ENCODE measurements around the gene FXYD7. TPM values are rescaled to one million over a fixed set of nuclear protein-coding genes. Genes with fewer than 3 reads are reported as not detected.

Gene FXYD7
- total and polyA plus RNA-seq, 9 of the 15 experiments (the other 6 are each of a cell fraction or from before 2014, with no cell fraction given) = 0.10 to 0.80 (median 0.31) TPM; not detected in 3

DNA sequence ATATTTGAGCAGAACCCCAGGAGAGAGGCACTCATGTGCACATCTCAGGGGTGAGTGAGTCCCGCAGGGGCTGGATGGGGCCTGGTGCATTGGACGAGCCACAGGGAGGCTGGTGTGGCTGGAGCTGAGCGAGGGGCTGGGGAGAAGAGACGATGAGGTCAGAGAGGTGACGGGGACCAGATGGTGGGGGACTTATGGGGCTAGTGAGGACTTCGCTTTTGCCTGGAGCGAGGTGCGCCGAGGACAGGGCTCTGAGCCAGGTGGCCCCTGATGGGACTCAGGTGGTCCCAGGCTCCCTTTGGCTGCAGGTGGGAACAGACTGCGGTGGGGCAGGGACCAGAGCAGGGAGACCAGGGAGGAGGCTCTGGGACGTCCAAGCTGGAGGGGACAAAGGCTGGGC lies 34.3 kb upstream of the FXYD7 start (continued):
- TF ChIP-seq CXXC5 (CRISPR knock-in tag; IDR thresholded peaks at IDR 0.05) (no peak), CEBPB (tag; IDR thresholded peaks at IDR 0.05) (no peak)

DNA sequence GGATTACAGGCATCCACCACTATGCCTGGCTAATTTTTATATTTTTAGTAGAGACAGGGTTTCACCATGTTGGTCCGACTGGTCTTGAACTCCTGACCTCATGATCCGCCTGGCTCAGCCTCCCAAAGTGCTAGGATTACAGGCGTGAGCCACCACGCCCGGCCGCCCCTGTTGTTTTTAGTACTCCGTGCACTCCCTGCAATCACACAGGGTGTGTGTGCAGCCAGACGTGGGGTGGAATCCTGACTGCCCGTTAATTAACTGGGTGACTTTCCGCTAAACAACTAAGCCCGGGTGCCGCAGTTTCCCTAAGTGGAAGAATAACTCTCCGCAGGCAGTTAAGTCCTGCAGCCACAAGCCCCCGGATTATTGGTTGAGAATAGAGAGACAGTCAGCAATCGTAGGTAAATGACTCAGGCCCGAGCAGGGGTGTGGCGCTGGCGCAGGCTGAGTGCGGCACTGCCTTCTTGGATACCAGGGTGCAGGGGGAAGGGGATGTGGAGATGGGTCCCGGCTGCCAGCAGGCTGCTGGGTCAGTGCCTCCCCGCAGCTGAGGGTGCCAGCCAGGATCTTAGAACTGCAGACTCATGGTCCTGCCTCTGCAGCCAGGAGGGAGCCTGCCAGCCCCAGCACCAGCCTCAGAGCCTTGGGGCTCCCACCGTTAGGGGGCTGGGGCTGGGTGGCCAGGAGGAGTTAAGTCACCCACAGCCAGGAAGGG lies 33.5 kb upstream of the FXYD7 start:
- Histone ChIP-seq H3K9me1 (ENCODE audit: control insufficient read depth, insufficient read depth, low read length) (no peaks in the 10 kb centered on the region), H3K9ac (ENCODE audit: insufficient read depth in 1 of 2, low read depth in 2 of 2, low read length in 2 of 2) (0 out of 4 replicates have a peak overlapping the region, but pooled peaks of 1 of the 2 experiments have one; percentile 28), H3K4me2 (ENCODE audit: insufficient read depth, low read length) (no peak overlapping the region), H3K4me1 (replicated peaks in 1 of 2; ENCODE audit: control insufficient read depth in 2 of 2, insufficient read depth in 2 of 2, low read length in 2 of 2) (peaks cover 22 to 40% of the 10 kb centered on the region in 2 experiments), H3K79me2 (ENCODE audit: control insufficient read depth, insufficient read depth, low read length) (no peaks in the 10 kb centered on the region), H3K27me3 (ENCODE audit: control insufficient read depth in 2 of 2, insufficient read depth in 2 of 2, low read length in 2 of 2) (no peaks in the 10 kb centered on the region), H3K36me3 (ENCODE audit: control insufficient read depth, insufficient read depth, low read length) (no peaks in the 10 kb centered on the region), H3K27ac (ENCODE audit: extremely low read depth, low read depth, low read length) (no peak overlapping the region), H2AFZ (ENCODE audit: low read depth, low read length) (peak overlapping the region; percentile 53; the same call in 1 of the 2 replicates), H3K9me3 (replicated peaks; ENCODE audit: control insufficient read depth, insufficient read depth, low read depth, low read length) (peaks cover 7% of the 10 kb centered on the region), H4K20me1 (replicated peaks; ENCODE audit: control insufficient read depth, insufficient read depth, low read length) (no peaks in the 10 kb centered on the region), H3K4me3 (no peak overlapping the region)
- WGBS (ENCODE audit: insufficient coverage, low coverage, missing lambda C conversion rate) = 62% methylated on average over 18 of the region's 22 CpGs
- ATAC-seq (no peak), FAIRE-seq (no peak), DNase-seq (ENCODE audit: extremely low read depth in 1 of 4, low spot score in 3 of 4) (no peak)
- intact Hi-C loops (cut with micrococcal nuclease) = no loop called here
- CTCF ChIA-PET (ENCODE audit: low intra/inter-chr PET ratio) = no interaction called here
- in situ Hi-C loops (cut with MboI) = no loop called here
- POLR2A ChIA-PET = no interaction called here
- BruUV-seq (replicated peaks) = no TSS peak
- TF ChIP-seq MEIS2 (IDR thresholded peaks at IDR 0.05; ENCODE audit: partially characterized antibody) (no peak), NCOA1 (IDR thresholded peaks at IDR 0.05; ENCODE audit: low read depth) (no peak)
- TF ChIP-seq, protein P1, sequence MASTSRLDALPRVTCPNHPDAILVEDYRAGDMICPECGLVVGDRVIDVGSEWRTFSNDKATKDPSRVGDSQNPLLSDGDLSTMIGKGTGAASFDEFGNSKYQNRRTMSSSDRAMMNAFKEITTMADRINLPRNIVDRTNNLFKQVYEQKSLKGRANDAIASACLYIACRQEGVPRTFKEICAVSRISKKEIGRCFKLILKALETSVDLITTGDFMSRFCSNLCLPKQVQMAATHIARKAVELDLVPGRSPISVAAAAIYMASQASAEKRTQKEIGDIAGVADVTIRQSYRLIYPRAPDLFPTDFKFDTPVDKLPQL (IDR thresholded peaks at IDR 0.05; ENCODE audit: extremely low read depth, insufficient read length) = no peak
- TF ChIP-seq, protein P2, sequence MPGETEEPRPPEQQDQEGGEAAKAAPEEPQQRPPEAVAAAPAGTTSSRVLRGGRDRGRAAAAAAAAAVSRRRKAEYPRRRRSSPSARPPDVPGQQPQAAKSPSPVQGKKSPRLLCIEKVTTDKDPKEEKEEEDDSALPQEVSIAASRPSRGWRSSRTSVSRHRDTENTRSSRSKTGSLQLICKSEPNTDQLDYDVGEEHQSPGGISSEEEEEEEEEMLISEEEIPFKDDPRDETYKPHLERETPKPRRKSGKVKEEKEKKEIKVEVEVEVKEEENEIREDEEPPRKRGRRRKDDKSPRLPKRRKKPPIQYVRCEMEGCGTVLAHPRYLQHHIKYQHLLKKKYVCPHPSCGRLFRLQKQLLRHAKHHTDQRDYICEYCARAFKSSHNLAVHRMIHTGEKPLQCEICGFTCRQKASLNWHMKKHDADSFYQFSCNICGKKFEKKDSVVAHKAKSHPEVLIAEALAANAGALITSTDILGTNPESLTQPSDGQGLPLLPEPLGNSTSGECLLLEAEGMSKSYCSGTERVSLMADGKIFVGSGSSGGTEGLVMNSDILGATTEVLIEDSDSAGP (CRISPR knock-in tag; IDR thresholded peaks at IDR 0.05) = no peak
